IPS-18c (cell line): Measurements from ENCODE around the gene ASS1.

ENCODE experiments used
- H3K4me3 ChIP-seq: 2 replicates; pipeline ENCODE4 v1.7.0; 2013; ENCODE audit warnings: low read depth, mild to moderate bottlenecking, low read length, moderate library complexity; ENCODE audit not compliant: insufficient read depth
- H3K9me3 ChIP-seq: one replicate; pipeline ENCODE4 v1.6.1; 2013; ENCODE audit warnings: mild to moderate bottlenecking, low read length, moderate library complexity; ENCODE audit not compliant: control insufficient read depth, insufficient read depth

The ASS1 gene

DNA sequence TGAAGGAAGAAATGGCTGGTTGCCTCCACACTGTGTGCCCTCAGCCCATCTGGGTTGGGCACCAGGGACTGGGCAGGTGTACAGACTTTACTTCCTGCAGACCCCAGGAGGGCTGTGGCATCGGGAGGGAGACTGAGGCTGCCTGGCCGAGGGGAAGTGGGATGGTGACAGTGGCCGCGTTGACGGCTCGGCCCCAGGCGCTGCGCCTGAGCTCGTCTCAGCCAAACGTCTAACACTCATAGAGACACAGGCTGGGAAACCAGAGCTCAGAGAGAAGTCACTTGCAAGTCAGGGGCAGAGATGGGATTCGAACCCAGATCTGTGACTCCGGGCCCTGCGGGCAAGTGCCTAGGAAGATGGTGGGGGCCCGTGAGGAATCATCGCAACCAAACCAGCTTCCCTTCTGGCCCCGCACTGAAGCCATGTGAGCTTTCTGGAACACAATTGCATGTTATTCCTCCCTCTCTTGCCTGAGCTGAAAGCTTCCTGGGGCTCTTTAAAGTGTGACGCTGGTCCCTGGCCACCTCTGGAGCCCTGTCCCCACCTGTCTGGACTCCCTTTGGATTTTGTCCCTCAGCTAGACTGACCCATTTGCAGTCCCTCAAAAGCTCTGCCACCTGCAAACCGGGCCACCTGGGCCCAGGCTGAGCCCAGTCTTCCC lies 81.6 kb downstream of the ASS1 start:
- Histone ChIP-seq H3K4me3 (no peak overlapping the region), H3K9me3 (peaks cover 2% of the 10 kb centered on the region)

DNA sequence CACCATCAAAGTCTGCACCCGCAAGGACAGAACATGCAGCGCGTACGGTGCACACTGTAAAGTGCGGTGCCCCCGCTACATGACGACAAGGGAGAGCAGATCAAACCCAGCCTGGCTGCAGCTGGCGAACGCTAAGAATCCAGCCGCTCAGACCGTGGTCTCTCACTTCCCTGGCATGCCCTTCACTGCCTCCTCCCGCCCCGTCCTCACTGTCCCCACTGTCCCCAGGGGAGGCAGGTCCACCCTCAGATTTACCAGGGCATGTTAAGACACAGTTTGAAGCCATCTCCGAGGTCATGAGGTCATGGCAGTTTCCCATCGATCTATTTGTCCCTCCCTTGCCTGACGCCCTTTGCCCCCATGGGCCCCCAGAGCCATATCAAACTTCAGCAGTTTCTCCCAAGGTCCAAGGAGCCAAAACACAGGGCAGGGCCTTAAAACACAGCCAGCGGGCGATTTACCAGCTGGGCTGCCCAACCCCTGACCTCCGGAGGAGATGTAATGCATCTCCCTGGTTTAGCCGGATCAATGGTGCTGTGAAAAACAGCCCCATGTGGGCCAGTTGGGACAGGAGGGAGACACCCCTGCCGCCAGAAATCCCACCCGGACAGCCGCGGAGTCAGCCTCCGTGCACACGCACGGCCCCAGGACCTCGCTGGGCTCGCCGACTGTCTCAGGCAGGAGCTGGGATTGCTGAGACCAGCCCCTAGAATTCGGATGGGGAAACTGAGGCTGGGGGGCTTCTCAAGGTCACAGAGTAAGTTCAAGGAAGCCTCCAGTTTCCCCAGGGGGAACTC lies 82.3 kb downstream of the ASS1 start:
- Histone ChIP-seq H3K4me3 (no peak overlapping the region), H3K9me3 (peaks cover 2% of the 10 kb centered on the region)

GRCh38 chr9:130527651-130528310 lies 83.0 kb downstream of the ASS1 start:
- H3K9me3 ChIP-seq: peaks cover 2% of the 10 kb centered on the region
- no peak overlapping the region for H3K4me3 ChIP-seq

DNA sequence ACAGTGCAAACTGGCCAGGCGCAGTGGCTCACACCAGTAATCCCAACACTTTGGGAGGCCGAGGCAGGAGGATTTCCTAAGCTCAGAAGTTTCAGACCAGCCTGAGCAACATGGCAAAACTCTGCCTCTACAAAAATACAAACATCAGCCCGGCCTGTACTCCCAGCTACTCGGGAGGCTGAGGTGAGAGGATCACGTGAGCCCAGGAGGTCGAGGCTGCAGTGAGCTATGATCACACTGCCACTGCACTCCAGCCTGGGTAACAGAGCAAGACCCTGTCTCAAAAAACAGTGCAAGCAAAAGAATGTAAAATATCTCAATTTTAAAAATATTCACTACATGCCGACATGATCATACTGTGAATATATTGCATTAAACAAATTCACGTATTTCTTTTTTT lies 83.9 kb downstream of the ASS1 start:
- peaks cover 2% of the 10 kb centered on the region for H3K9me3 ChIP-seq

GRCh38 chr9:130530938-130531337 lies 86.2 kb downstream of the ASS1 start:
- Histone ChIP-seq H3K4me3 (no peak overlapping the region), H3K9me3 (peaks cover 2% of the 10 kb centered on the region)

More for the DNA sequence above, 83.9 kb downstream of the ASS1 start:
- H3K4me3 ChIP-seq: no peak overlapping the region

DNA sequence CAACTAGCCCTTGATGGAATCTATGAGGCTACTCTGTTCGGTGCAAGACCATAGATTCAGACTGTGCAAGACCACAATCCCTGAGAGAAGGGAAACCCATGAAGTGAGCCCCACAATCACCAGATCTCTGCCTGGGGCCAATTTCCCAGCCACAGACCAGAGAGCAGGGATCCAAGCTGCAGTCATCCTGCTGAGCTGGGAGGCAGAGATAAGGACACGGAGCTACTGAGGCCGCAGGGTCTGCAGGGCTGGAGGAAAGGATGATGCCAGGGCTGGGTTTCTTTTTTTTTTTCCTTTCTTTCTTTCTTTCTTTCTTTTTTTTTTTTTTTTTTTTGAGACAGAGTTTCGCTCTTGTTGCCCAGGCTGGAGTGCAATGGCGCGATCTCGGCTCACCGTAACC lies 86.9 kb downstream of the ASS1 start:
- no peak overlapping the region for H3K4me3 ChIP-seq
- H3K9me3 ChIP-seq: peaks cover 2% of the 10 kb centered on the region

DNA sequence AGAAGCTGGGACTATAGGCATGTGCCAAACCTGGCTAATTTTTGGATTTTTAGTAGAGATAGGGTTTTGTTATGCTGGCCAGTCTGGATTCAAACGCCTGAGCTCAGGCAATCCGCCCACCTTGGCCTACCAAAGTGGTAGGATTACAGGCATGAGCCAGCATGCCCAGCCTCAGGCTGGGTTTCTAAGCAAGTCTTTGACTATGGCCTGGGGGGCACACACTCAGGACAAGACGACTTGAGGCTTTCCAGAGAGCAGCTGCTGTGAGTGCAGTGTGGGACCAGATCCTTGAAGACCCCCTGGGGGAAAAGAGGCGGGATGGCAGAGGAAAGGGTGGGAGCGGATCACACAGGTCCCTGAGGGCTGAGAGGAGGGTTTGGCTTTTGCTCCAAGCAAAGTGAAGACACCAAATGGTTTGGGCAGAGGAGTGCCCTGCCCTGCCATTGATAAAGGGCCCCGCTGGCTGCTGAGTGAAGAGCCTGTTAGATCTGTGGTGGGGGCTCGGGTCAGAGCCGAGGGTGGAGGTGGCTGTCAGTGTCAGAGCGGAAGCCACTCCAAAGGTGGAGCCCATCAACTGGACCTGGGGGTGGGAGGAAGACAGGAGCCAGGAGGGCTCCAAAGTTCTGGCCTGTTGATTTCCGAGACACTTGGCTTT lies 87.8 kb downstream of the ASS1 start:
- H3K9me3 ChIP-seq: no peaks in the 10 kb centered on the region
- no peak overlapping the region for H3K4me3 ChIP-seq

DNA sequence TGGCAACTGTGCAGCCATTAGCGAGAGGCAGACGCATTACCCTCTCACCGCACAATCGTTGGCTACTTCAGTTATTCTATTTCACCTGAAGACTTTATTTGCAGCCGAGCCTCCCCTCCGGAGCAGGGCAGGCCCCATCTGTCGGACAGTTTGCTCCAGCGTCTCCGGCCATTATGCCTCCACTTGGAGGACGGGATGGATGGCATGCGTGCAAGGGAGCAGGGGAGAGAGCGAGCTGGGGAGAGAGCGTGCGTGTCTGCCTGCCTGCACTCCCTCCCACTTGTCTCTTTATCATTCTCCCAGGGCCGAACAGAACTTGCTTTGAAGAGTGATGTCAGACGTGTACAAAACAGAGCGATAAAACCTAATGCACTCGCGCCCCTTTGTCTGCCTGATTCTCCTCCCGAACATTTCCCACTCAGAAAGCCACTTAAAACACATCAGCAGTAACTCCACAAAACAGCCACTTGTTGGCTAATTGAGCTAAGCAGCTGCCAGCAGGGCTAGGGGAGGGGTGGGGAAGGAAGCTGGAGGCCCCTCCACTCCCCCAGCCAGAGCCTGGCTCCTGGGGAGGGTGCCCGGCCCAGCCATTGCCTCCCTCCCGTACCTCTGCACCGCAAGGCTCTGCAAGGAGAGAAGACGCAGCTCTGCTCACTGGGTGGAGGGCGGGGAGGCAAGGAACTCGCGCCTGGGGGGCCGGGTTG lies 91.2 kb downstream of the ASS1 start:
- H3K4me3 ChIP-seq: peak overlapping the region; percentile 36

DNA sequence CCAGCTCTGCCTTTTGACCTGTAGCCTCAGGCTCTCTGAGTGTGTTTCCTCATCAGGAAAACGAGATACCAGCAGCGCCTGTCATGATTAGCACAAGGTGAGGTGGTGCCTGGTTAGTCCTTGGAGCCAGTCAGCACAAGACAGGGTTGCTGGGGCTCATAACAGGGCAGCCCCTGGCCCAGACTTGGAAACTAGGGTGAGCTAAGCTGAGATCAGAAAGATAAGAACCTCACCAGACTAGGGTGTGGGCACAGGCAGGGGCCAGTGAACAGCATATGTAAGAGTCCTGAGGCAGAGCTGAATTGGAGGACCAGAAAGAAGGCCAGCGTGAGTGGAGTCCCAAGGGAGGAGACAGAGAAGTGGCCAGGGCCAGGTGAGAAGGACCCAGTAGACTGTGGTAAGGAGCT lies 91.9 kb downstream of the ASS1 start:
- Histone ChIP-seq H3K9me3 (no peaks in the 10 kb centered on the region), H3K4me3 (no peak overlapping the region)

More for the DNA sequence above, 91.2 kb downstream of the ASS1 start:
- no peaks in the 10 kb centered on the region for H3K9me3 ChIP-seq

GRCh38 chr9:130537346-130538050 lies 92.7 kb downstream of the ASS1 start:
- no peak overlapping the region for H3K4me3 ChIP-seq
- H3K9me3 ChIP-seq: no peaks in the 10 kb centered on the region

DNA sequence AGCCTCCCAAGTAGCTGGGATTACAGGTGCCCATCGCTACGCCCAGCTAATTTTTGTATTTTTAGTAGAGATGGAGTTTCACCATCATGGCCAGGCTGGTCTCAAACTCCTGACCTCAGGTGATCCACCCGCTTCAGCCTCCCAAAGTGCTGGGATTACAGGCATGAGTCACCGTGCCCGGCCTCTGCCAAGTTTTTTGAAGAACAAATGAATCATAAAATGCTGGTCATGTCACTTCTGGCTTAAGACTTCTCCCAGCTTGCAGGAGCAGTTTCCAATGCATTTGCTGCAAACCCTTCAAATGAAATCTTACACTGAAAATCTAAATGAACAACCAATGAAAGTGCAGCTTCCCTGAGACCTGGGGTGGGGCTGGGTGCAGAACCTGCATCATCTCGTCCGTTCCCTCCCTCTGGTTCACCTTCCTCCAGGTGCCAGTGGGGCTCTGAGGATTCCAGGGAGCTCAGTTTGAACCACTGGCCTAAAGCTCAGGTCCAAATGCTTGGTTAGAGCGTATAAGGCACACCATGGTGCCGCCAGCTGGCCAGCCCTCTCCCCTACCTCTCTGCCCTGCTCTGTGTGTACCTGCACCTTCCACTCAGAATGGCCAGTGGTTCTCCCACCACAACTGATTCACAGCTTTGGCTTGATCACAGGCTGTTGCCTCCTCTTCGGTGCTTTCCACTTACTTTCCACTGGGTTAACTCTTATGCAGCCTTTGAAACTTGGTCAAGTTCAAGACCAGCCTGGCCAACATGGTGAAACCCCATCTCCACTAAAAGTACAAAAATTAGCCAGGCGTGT lies 94.9 kb downstream of the ASS1 start:
- no peaks in the 10 kb centered on the region for H3K9me3 ChIP-seq
- no peak overlapping the region for H3K4me3 ChIP-seq

DNA sequence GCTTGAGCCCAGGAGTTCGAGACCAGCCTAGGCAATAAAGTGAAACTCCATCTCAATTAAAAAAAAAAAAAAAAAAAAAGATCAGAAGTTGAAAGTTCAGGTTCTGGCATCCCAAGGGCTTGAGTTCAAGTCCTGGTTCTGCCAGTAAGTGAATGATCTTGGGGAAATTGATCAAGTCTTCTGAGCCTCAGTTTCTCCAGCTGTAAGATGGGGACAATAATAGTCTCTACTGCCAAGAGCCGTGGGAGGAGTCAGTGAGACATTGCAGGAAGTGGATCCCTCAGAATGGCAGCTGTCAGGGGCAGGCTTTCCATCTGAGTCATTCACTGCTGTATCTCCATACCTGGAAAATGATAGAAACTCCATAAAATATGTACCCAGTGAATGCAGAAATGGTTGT lies 96.8 kb downstream of the ASS1 start:
- no peaks in the 10 kb centered on the region for H3K9me3 ChIP-seq
- no peak overlapping the region for H3K4me3 ChIP-seq

- Histone ChIP-seq H3K9me3 (no peaks in the 10 kb centered on the region), H3K4me3 (no peak overlapping the region)
These were observed 97.3 kb downstream of the ASS1 start for GRCh38 chr9:130542038-130542437.

GRCh38 chr9:130542457-130543228 lies 97.9 kb downstream of the ASS1 start:
- Histone ChIP-seq H3K9me3 (no peaks in the 10 kb centered on the region), H3K4me3 (no peak overlapping the region)

- H3K9me3 ChIP-seq: no peaks in the 10 kb centered on the region
- no peak overlapping the region for H3K4me3 ChIP-seq
These were observed 98.6 kb downstream of the ASS1 start for GRCh38 chr9:130543368-130543767.
